ENCODE data around the gene TRIM14.
"Not testable (repeated sequence)": the region's sequence is repeated elsewhere in the genome, so short reads cannot be mapped to it uniquely, and the experiment has no call there.

Gene TRIM14

DNA sequence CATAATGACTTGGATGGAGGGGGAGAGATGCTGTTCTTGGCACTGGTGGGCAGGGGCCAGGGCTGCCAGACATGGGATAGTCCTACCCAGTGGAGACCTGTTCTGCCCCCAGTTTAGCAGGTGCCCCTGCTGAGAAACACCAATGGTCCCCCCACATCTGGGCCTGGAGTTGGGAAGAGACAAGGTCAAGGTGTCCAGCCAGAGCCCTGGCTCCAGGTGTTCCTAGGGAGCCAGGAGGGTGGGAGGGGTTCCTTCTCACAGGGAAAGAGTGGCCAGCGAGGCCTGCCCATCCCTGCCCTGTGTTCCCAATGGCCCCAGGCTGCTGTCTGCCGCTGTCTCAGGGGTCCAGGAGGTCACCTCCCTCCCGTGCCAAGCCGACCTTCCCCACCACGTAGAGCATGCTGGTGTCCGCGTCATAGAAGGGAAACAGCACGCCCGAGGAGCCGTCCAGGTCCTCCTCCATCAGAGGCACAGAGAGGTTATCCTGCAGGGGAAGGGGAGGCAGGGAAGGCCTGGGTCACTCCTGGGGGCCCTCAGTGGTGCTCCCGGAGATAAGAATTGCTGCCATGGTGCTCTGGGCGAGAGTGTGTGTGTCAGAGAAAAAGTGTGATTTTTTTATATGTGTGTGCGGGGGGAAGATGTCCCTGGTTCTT, 11.7 kb upstream of the TRIM14 start:
- H3K79me2 ChIP-seq (ENCODE audit: insufficient read depth, low read depth) = no peaks in the 10 kb centered on the region

DNA sequence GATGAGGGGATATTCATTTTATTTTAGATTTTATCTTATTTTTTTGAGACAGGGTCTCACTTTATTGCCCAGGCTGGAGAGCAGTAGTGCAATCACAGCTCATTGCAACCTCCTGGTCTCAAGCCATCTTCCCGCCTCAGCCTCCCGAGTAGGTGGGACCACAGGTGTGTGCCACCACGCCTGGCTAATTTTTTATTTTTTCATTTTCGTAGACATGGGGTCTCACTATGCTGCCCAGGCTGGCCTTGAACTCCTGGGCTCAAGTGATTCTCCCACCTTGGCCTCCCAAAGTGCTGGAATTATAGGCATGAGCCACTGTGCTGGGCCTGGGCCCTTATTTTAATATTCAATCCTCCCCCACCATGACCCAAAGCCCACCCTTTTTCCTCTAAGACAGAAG, 11.0 kb upstream of the TRIM14 start:
- not testable (repeated sequence) for H3K36me3 ChIP-seq (ENCODE audit: insufficient read depth); H3K4me3 ChIP-seq (IDR thresholded peaks at IDR 0.05; ENCODE audit: insufficient read depth, low read depth, low read length); H2AFZ ChIP-seq (ENCODE audit: low read depth); H3K4me2 ChIP-seq; H3K79me2 ChIP-seq (ENCODE audit: insufficient read depth, low read depth); H3K9ac ChIP-seq; H4K20me1 ChIP-seq (ENCODE audit: insufficient read depth); H3K27me3 ChIP-seq (ENCODE audit: insufficient read depth, low read depth); H3K27ac ChIP-seq
- peaks cover 50% of the 10 kb centered on the region for H3K4me1 ChIP-seq (ENCODE audit: low read depth, poor library complexity, severe bottlenecking)

More for the DNA sequence above, 11.7 kb upstream of the TRIM14 start:
- Histone ChIP-seq H3K9ac (no peak overlapping the region), H3K27me3 (ENCODE audit: insufficient read depth, low read depth) (no peaks in the 10 kb centered on the region), H3K4me2 (no peak overlapping the region), H3K4me1 (ENCODE audit: low read depth, poor library complexity, severe bottlenecking) (peaks cover 52% of the 10 kb centered on the region), H4K20me1 (ENCODE audit: insufficient read depth) (no peaks in the 10 kb centered on the region), H3K27ac (no peak overlapping the region), H3K36me3 (ENCODE audit: insufficient read depth) (no peaks in the 10 kb centered on the region), H2AFZ (ENCODE audit: low read depth) (no peak overlapping the region), H3K4me3 (IDR thresholded peaks at IDR 0.05; ENCODE audit: insufficient read depth, low read depth, low read length) (no peak overlapping the region)
- TF ChIP-seq, protein P1, sequence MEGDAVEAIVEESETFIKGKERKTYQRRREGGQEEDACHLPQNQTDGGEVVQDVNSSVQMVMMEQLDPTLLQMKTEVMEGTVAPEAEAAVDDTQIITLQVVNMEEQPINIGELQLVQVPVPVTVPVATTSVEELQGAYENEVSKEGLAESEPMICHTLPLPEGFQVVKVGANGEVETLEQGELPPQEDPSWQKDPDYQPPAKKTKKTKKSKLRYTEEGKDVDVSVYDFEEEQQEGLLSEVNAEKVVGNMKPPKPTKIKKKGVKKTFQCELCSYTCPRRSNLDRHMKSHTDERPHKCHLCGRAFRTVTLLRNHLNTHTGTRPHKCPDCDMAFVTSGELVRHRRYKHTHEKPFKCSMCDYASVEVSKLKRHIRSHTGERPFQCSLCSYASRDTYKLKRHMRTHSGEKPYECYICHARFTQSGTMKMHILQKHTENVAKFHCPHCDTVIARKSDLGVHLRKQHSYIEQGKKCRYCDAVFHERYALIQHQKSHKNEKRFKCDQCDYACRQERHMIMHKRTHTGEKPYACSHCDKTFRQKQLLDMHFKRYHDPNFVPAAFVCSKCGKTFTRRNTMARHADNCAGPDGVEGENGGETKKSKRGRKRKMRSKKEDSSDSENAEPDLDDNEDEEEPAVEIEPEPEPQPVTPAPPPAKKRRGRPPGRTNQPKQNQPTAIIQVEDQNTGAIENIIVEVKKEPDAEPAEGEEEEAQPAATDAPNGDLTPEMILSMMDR (conservative IDR thresholded peaks at IDR 0.05; ENCODE audit: low read depth, low read length) = no peak

- Histone ChIP-seq H3K79me2 (ENCODE audit: insufficient read depth, low read depth) (no peaks in the 10 kb centered on the region), H3K27ac (no peak overlapping the region), H3K36me3 (ENCODE audit: insufficient read depth) (no peaks in the 10 kb centered on the region), H3K27me3 (ENCODE audit: insufficient read depth, low read depth) (no peaks in the 10 kb centered on the region), H3K4me2 (peak overlapping the region; percentile 6; the same call in 1 of the 2 replicates), H4K20me1 (ENCODE audit: insufficient read depth) (no peaks in the 10 kb centered on the region), H3K9ac (no peak overlapping the region), H3K4me1 (ENCODE audit: low read depth, poor library complexity, severe bottlenecking) (peaks cover 44% of the 10 kb centered on the region), H2AFZ (ENCODE audit: low read depth) (no peak overlapping the region), H3K4me3 (IDR thresholded peaks at IDR 0.05; ENCODE audit: insufficient read depth, low read depth, low read length) (no peak overlapping the region)
- TF ChIP-seq, protein P1 (conservative IDR thresholded peaks at IDR 0.05; ENCODE audit: low read depth, low read length) = no peak
These were observed 10.4 kb upstream of the TRIM14 start for GRCh38 chr9:98129451-98129881.

DNA sequence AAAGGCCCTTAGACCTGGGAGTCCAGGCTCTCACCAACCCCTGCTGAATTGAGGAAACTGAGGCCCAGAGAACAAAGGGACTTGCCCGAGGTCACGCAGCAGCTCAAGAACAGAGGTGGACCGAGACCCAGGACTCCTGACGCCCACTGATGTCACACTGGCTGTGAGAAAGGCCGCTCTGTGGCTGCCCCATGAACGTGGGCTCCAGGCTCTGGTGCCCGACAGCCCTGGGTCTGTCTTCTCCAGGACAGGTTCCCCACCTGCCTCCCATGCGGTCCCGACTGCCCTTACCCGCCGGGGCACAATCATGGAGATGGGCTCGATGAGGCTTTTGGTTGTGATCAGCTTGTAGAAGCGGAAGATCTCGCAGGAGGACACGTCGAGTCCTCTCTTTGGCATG, 9.3 kb upstream of the TRIM14 start:
- Histone ChIP-seq H4K20me1 (ENCODE audit: insufficient read depth) (no peaks in the 10 kb centered on the region), H2AFZ (ENCODE audit: low read depth) (no peak overlapping the region), H3K4me3 (IDR thresholded peaks at IDR 0.05; ENCODE audit: insufficient read depth, low read depth, low read length) (no peak overlapping the region), H3K79me2 (ENCODE audit: insufficient read depth, low read depth) (no peaks in the 10 kb centered on the region), H3K4me1 (ENCODE audit: low read depth, poor library complexity, severe bottlenecking) (peaks cover 32% of the 10 kb centered on the region), H3K36me3 (ENCODE audit: insufficient read depth) (no peaks in the 10 kb centered on the region), H3K27me3 (ENCODE audit: insufficient read depth, low read depth) (no peaks in the 10 kb centered on the region), H3K27ac (no peak overlapping the region), H3K9ac (no peak overlapping the region), H3K4me2 (no peak overlapping the region)
- TF ChIP-seq, protein P1 (conservative IDR thresholded peaks at IDR 0.05; ENCODE audit: low read depth, low read length) = no peak

DNA sequence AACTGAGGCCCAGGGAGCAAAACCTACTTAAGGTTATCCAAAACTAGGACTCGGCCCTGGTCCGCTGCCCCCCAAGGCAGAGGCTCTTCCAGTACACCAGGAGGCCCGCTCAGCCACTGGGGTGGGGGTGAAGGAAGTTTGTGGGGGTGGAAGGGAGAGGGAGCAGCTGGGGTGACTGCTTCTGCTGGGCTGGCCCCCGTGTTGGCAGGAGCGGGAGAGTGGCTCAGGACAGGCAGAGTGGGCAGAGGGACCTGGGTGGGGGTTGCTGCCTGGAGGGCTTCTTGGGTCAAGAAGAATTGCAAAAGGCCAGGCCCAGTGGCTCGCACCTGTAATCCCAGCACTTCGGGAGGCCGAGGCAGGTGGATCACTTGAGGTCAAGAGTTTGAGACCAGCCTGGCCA, 8.2 kb upstream of the TRIM14 start:
- Histone ChIP-seq H2AFZ (ENCODE audit: low read depth) (no peak overlapping the region), H3K79me2 (ENCODE audit: insufficient read depth, low read depth) (no peaks in the 10 kb centered on the region), H3K27ac (no peak overlapping the region), H3K36me3 (ENCODE audit: insufficient read depth) (no peaks in the 10 kb centered on the region), H4K20me1 (ENCODE audit: insufficient read depth) (no peaks in the 10 kb centered on the region), H3K27me3 (ENCODE audit: insufficient read depth, low read depth) (no peaks in the 10 kb centered on the region), H3K4me1 (ENCODE audit: low read depth, poor library complexity, severe bottlenecking) (peaks cover 22% of the 10 kb centered on the region), H3K4me2 (no peak overlapping the region), H3K9ac (no peak overlapping the region), H3K4me3 (IDR thresholded peaks at IDR 0.05; ENCODE audit: insufficient read depth, low read depth, low read length) (no peak overlapping the region)
- TF ChIP-seq, protein P1 (conservative IDR thresholded peaks at IDR 0.05; ENCODE audit: low read depth, low read length) = no peak
